A549 (cell line): ENCODE measurements around the gene ALPK3.

Source experiments
- CBX8 ChIP-seq: fragments of 200-600 bp; sonication (generic); IDR thresholded peaks from 2 replicates; pipeline ENCODE4 v1.6.1; 2016
- CTCF ChIP-seq: fragments of >200 bp; sonication (Bioruptor Twin); formaldehyde crosslinking; IDR thresholded peaks from 3 replicates; pipeline ENCODE4 v1.5.1; 2016
- E2F6 ChIP-seq: IDR thresholded peaks from 2 replicates; pipeline ENCODE4 v1.6.1; 2012; ENCODE audit warnings: low read depth, borderline replicate concordance
- EP300 ChIP-seq, 2 experiments: fragments of >200 bp; sonication (Bioruptor Twin); formaldehyde crosslinking; IDR thresholded peaks; 2 replicates in 1 of 2; 3 replicates in 1 of 2; pipeline ENCODE4 v1.6.1; 2016 to 2017
- MAX ChIP-seq: IDR thresholded peaks from 2 replicates; pipeline ENCODE4 v1.6.1; 2012
- POLR2A ChIP-seq: IDR thresholded peaks from 2 replicates; pipeline ENCODE4 v1.6.1; 2012; ENCODE audit warnings: mild to moderate bottlenecking, low read length
- SREBF2 ChIP-seq: fragments of 450-650 bp; IDR thresholded peaks from 2 replicates; pipeline ENCODE4 v1.6.1; 2014; ENCODE audit warnings: mild to moderate bottlenecking, moderate library complexity

GRCh38 chr15:84790676-84791075 is 26.5 kb upstream of the ALPK3 start:
- TF ChIP-seq CTCF (no peak), POLR2A (no peak), SREBF2 (no peak), EP300 (IDR thresholded peaks at IDR 0.05) (no peak), E2F6 (no peak), MAX (no peak), CBX8 (no peak)
